Measurements from ENCODE around the gene FBXO48.
"Not testable (repeated sequence)": the region's sequence is repeated elsewhere in the genome, so short reads cannot be mapped to it uniquely, and the experiment has no call there.

FBXO48 gene

DNA sequence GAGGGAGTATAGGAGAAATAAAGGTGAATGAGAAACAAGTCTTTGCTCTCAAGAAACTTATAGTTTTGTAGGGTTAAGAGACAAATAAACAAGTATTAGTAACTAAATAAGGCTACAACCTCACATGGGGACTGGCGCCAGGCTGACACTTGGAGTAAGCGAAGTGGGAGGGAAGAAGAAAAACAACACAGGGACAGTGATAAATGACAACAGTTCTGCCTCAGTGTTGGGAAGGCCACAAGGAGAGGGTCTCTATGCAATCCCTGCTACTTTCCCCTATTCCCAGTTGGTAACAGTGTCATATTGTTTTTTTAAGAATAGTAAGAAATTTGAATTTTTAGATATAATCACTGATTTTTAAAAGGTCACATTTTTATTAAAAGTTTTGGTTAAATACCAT is 4.3 kb upstream of the FBXO48 start:
- DNase-seq: no peak

DNA sequence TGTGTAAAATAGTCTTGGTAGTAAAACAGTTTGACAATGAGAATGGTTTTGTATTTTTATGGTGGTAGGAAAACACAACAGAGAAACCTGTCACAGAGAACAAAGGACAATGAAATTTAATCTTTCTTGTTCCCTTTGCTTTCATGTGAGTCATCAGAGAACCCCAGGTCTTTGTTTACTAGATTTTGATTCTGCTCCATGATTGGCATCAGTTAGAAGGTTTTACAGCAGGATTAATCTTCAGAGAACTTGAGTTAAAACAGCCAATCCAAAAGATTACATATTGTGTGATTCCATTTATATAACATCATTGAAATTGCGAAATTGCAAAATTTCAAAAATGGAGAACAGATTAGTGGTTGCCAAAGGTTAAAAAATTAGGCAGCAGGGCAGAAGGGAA is 2.8 kb upstream of the FBXO48 start:
- no peak for DNase-seq

DNA sequence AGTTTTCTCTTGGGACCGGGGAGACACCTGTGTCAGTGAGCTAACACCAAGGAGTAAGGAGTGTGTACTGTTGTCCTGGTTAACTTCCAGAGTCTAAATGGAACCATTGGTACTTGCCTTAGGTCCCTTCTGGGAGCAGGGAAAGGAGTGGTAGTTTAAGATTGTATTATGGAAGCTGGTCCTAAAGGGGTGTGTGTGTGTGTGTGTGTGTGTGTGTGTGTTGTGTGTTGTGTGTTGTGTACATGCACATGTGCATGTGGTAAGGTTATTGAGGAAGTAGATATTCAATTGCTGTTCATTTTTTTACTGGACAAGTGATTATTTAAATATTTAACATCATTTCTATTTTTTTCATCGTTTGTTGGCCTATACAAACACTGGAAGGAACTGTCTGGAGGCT is 1.7 kb upstream of the FBXO48 start:
- no peak for DNase-seq

DNA sequence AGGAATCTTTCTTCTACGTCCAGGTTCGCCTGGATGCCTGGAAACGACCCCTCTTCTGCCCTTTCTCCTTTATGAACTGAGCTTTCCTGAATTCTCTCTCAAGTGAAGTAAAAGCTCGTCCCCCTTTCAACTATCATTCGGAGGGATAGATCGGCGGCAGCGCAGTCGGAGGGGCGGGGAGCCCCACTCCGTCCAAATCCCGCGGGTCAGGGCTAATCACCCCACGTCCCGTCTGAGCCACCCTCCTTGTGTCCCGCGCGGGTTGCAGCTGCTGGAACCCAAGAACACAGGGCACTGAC is 367 bp downstream of the FBXO48 start:
- no peak for DNase-seq

DNA sequence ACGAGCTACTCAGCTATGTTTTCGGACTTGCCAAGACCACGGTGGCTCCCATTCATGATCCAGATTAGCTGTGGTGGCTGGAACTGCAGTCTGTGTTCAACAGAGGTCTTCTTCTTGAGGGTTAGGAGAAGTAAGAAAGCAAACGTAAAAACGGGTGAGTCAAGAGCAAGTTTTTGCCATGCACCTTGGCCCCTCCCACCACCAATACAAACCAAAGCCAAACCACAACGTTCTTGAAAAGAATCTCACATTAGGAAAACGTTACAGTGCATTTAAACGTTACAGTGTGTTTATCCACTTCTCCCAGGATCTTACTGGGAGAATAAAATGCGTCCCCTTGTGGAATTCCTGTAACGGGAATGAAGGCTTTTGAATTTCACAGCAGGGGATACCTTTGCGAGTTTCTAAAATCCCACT is 725 bp downstream of the FBXO48 start:
- peak; percentile 27 for DNase-seq

DNA sequence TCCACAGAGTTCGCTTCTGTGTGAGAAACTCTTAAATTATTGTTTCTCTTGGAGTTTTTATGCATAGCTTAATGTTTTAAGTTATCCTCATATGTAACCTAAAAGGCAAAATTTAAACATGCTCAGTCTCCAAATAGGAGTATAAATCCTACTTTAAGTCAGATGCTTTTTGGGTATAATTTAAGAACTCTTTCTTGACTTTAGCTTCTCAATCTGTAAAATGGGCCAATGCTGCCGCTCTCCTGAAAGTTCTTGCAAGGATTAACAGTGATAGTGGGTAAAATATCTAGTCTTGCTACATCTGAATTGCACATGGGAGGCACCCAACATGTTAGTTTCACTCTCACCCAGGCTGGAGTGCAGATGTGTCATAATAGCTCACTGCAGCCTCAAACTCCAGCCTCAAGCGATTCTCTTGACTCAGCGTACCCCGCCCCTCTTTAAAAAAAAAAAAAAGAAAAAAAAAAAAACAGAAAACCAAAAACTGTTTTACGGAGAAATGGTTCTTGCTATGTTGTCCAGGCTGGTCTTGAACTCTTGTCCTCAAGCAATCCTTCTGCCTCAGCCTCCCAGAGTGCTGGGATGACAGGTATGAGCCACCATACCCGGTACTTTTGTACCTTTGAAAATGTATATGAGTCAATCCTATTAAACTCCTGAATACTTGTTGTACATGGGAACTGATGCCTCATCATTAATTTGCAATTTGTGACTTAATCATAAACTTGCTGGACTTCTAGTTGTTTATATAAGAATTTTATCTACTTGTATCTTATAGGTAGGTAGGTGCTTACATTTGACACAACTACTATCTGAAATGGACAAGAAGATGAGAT is 1.8 kb downstream of the FBXO48 start:
- peak; percentile 25 for DNase-seq

DNA sequence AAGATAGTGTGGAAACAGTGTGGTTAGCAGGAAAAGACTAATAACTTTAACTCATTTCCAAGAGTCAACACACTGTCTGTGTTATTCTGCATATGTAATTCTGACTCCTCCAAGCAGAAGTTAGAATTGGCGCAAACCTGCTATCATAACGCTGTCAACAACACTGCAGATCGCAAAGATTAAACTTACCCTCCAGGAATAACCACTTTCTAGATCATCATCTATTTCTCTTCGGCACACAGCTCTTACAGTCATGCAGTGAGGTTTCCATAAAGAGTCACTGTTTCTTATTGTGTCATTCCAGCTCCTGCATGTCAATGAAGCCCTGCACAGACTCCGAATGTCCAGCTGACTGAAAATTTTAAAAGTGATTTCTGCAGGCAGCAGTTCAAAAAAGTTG is 2.4 kb downstream of the FBXO48 start:
- no peak for DNase-seq

DNA sequence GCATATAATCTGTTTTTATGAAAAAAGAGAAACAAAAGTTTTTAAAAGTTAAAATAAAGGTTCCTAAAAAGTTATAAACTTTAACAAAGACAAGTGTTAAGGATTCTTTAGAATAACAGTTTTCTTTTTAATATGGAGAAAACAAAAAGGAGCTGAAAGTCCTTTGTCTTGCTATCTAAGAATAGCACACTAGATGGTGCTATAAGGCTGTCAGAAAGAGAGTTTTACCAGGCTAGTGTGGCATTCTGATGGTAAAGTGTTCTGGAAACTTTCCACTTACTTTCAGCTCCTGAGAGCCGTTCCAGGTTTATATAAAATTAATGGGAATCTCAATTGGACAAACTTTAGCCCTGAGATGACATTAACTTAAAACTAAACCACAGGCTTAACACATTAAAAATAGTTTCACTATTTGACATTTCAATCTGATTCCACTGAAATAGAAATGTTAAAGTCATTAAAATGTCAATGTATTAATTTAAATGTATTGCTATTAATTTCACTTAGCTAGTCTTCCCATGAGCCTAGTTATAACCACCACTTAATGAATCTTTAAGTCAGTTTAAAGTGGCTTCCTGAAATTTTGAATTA is 3.7 kb downstream of the FBXO48 start:
- peak; percentile 55 for DNase-seq

DNA sequence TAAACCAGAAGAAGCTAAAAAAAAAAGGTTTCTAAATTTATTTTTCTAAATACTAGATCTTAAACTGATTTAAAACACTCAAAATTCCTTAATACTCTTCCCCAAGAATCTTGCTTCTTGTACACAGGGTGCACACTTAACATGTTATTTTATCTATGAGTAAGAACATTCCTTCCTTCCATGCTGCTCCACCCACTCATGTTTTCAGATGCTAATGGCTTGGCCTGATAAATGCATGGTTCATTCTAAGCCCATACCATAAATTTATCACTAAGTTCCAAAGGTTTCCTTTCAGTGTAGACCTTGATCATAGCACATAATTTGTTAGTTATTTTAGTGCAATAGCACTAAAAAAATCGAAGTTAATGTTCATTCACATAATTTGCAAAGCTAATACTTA is 8.1 kb downstream of the FBXO48 start:
- peak; percentile 63 for DNase-seq

DNA sequence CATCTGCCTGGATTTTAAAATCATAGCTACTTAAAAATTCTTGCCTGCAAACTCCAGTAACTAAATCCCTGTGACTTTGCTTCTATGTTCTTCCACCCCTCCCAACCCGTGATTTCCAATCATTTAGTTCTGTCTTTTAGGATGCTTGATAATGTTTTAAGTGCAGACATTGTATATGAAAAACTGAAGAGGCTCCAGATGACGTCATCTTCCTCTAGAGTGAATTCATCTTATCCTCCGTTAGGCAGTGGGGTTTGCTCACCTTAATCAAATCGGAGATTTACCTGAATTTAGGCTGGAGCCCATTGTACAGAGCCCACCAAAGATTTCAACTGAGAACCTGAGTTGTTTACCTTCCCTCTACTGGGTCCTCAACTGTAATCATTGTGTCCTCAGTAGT is 10.9 kb downstream of the FBXO48 start:
- DNase-seq: no peak

DNA sequence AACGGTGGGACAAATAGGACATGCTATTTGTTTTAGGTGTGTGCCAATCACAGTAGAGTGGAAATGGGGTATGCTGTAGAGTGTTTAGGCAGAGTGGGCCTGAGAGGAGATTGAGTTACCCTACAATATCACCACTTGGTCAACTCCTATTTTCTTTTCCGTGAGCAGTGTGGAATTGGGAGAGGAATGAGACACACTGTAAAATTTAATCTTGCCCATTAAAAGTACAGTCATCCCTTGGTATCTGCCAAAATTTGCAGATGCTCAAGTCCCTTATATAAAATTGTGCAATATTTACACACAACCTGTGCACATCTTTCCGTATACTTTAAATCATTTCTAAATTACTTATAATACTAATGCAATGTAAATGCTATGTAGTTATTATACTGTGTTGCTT is 12.4 kb downstream of the FBXO48 start:
- no peak for DNase-seq

DNA sequence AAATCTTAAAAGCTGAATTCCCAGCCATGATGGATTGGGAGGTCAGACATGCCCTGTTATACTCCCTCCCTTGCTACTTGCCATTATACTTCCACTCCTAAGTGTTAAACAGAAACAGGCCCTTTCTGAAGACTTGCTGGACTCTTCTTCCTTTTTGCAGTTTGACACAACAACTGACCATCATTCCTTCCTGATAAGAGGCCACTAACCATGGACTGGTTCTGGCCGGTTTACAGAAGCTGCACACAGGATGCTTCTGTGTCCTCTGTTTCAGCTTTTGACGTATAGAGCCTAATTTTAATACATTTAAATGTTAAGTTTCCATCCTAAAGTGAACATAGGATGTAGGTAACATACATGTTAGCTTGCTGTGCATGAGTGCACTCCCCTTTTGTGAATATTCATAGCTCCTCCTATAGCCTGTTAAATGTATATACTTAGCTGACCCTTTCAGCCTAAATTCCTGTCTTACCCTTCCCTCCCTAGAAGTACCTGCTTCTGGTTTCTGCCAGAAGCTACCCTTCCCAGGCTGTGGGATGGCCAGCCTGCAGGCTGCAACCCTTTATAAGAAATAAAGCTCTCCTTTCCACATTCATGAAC is 13.2 kb downstream of the FBXO48 start:
- no peak for DNase-seq

DNA sequence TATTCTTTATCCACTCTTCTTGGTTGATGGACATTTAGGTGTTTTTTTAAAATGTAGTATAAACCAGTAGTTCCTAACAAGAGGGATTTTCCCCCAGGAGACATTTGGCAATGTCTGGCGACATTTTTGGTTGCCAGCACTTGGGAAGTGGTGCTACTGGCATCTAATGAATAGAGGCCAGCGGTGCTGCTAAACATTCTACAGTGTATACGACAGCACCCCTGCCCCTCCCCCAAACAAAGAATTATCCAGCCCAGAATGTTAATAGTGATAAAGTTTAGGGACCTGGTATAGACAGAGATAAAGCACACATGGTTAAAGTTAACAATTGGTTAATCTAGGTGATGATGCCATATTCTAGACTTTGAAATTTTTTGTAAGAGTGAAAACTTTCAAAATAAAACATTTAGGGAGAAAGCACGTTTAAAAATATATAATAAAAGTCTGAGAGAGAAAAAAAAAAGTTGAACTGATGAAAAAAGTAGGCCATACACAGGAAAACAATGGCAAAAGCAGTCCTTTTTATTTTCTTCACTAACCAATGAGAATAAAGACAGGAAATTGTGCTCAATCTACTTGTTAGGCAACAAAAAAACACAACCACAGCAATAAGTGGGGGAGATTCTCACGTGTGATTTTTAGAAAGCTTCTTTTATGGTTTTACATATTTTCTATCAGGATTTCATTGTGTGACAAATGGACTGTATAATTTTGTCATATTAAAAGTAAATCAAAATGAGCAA is 14.8 kb downstream of the FBXO48 start:
- no peak for DNase-seq

DNA sequence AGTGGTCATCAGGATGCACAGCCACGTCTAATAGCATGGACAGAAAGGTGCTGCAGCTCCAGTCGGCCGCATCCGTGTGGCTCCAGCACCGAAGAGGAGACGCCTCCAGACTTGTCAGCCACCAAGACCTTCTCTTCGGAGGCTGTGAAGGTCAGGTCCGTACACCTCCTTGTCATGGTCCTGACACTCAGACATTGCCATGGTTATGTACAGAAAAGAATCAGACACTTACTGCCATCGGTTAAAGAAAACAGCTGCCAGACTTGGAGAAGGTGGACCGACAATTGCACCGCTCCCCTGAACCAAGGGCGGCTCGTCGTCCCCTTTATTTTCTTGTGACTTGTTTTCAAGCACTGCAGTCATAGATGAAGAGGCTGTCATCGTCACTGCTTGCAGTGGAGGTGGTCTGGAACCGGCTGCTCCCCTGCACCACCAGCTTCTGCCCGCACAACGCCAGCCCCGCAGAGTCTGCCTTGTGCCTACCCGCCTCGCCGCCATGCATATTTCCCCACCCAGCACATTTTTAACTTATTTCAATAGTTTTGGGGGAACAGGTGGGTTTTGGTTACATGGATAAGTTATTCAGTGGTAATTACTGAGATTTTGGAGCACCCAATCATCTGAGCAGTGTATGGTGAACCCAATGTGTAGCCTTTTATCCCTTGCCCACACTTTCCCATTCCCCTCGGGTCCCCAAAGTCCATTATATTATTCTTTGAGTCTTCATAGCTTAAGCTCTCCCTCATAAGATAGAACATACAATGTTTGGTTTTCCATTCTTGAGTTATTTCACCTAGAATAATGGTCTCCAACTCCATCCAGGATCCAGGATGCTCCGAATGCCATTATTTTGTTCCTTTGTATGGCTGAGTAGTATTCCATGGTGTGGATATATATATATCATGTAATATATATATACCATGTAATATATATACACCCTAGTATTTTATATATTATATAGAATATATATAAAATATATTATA is 18.1 kb downstream of the FBXO48 start:
- DNase-seq: no peak

DNA sequence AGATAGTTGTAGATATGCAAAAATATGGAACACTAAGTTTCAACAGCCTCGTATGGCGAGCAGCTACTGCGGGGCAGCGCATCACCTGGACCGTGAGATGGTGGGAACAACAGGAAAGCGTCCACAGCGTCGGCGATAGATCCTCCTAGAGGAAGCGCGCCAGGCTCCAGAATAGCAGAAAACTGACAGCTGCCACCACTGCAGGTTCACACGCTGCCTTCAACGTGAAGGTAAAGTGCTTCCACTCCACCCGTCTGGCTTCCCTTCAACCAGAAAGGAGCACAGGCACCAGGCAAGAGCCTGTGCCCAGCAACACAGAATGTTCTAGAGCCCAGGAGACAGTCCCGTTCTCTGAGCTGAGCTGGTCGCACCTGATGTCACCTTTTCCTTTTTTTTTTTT is 20.0 kb downstream of the FBXO48 start:
- no peak for DNase-seq

DNA sequence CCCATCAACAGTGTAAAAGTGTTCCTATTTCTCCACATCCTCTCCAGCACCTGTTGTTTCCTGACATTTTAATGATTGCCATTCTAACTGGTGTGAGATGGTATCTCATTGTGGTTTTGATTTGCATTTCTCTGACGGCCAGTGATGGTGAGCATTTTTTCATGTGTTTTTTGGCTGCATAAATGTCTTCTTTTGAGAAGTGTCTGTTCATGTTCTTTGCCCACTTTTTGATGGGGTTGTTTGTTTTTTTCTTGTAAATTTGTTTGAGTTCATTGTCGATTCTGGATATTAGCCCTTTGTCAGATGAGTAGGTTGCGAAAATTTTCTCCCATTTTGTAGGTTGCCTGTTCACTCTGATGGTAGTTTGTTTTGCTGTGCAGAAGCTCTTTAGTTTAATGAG is 20.7 kb downstream of the FBXO48 start:
- not testable (repeated sequence) for DNase-seq

DNA sequence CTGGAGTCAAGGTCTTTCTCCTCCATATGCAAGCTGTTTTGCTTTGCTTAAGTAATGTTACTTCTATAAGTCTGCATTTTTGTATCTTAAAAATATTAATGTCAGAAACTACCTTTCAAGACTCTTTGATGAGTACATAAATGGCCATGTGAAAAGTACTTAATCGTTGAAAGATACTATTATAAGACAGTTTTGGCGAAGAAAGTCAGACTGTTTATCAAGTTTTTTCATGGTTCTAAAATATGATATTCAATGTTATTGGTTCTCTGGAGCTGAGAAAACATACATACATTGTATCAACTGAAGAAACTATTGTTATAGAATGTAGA is 25.1 kb downstream of the FBXO48 start:
- no peak for DNase-seq

DNA sequence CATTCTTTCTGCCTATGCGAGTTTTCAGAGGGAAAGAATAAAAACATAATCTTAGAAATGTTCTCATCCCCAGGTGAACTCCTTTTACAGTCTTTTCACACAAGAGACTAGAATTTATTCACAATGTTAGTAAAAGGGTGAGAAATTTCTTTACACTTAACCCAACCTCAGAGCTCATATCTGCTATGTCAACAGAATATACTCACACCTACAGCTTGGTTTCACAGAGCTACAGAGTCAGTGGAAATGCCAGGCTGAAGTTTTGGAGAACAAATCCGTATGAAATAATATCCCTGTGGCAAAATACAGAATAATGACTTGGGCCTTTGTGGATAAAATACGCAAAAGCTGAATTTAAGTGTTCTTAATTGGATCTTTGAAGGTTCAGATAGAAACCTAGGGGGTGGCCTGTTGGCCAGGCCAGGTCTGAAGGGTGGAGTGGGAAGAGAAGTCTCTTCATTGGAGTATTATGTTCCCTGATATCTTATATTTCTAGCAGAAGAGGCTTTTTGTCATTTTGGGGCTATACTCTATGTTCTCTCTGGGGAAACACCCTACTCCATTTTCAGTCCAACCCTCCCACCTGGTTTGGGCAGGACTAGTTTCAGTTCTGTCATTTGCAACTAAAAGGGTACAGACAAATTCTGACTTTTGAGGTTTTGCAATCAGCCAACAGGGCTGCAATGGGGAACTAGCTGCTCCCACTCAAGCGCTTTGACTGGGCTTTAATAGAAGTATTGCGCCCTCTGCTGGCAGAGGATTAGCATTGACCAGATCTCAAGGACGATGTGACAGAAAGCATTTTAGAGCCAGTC is 25.7 kb downstream of the FBXO48 start:
- peak; percentile 90 for DNase-seq

DNA sequence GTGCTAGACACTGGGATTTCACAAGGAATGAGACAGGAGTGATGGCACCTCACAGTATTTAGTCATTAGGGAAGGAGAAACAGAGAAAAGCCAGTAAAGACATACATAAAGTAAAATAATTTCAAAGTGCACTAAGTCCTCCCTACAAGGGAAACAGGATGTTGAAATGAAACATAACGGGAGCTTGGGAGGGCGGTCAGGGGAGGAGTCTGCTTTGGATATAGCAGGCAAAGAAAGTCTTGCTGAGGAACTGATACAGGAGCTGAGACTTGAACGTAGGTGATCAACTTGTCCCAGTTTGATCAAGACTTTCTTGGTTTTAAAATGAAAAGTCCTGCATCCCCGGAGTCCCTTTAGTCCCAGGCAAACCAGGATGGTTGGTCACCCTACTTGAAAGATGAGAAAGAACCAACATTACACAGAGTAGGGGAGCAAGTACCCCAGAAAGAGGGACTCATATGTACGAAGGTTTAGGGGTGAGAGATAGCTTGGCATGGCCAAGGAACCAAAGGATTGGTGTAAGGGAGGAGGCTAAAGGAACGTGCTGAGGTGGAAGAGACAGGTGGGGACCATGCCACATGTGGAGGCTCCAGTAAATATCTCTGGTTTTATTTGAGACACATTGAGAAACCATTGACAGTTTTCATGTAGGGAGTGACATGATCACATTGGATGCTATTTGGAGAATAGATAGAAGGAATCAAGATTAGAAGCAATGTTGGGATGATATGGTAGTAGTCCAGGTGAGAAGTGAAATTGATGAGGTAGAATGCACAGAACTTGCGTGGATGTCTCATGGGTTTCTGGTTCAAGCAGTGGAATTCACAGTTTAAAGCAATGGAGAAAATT is 28.4 kb downstream of the FBXO48 start:
- no peak for DNase-seq

DNA sequence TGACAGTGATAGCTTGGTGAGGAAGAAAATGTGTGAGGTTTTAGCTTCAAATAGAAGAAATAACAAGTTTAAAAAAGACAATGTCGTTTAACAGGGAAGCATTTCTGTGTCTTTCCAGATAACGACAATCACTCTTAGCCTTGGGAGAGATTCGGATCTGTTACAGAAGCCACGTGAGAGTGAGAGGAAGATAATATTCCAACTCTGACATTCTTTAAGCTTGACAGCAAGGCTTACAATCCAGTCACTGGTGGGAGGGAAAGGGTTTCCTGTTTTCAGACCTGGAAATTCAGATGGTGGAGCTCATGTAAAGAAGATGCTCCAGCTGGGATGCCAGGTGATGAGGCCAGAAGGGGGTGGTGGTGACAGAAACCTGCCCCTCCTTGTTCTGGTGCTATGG is 30.8 kb downstream of the FBXO48 start:
- peak; percentile 36 for DNase-seq

DNA sequence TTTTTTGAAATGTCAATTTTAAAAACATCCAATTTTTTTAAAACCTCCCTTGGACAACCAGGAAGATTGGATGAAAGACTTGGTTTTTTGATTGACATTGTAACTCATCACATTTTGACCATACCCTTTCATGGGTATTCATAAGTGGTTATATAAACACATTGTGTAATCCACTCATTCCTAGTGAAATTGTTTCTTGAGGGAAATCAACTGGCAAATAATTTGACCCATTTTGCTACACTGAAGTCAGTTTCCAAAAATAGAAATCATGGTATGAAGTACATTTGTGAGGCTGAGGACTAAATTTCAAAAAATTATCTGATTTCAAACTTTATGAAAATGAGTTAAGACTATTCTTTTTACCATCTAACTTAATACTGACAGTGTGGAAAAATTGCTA is 31.5 kb downstream of the FBXO48 start:
- peak; percentile 68 for DNase-seq

Measured in fibroblast of skin of scalp (primary cell).